A673 (cell line): Measurements from ENCODE around the gene FOXN3.

Source experiments
- EZH2 ChIP-seq: fragments of 200-600 bp; sonication (generic); IDR thresholded peaks from 2 replicates; pipeline ENCODE4 v1.6.1; 2017; ENCODE audit warnings: borderline replicate concordance, low read depth, mild to moderate bottlenecking, mixed read lengths, antibody characterized with exemption, low read length; ENCODE audit not compliant: poor library complexity, severe bottlenecking
- TF ChIP-seq, protein P1 (sequence below): fragments of 300-800, 200-600 bp; sonication (generic); conservative IDR thresholded peaks from 2 replicates; pipeline ENCODE4 v1.5.1; 2017; ENCODE audit warnings: low read depth, mild to moderate bottlenecking, antibody characterized with exemption, low read length, moderate library complexity, mixed read lengths

DNA sequence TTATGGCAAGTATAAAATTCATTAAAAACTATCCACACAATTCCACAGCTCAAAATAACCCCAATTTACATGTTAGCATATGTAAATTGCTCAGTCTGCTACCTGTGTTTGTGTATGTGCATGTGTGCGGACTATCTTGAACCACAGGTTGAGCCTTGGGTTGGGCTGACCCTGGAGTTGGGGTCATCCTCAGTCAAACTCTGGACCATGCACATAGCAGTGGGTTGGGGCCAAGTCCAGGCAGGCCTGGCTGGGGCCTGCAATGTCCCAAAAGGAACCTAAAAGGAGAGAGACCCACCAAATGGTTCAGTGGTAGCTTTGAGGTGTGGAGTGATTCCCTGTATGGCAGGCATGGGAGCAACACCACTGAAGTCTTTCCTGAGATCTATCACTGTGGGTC is 156.1 kb downstream of the FOXN3 start:
- TF ChIP-seq, protein P1, sequence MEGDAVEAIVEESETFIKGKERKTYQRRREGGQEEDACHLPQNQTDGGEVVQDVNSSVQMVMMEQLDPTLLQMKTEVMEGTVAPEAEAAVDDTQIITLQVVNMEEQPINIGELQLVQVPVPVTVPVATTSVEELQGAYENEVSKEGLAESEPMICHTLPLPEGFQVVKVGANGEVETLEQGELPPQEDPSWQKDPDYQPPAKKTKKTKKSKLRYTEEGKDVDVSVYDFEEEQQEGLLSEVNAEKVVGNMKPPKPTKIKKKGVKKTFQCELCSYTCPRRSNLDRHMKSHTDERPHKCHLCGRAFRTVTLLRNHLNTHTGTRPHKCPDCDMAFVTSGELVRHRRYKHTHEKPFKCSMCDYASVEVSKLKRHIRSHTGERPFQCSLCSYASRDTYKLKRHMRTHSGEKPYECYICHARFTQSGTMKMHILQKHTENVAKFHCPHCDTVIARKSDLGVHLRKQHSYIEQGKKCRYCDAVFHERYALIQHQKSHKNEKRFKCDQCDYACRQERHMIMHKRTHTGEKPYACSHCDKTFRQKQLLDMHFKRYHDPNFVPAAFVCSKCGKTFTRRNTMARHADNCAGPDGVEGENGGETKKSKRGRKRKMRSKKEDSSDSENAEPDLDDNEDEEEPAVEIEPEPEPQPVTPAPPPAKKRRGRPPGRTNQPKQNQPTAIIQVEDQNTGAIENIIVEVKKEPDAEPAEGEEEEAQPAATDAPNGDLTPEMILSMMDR = no peak
- TF ChIP-seq EZH2 = no peak
